GM21717 (cell line): ENCODE data around the gene CBY3.
"Not testable (repeated sequence)": the region's sequence is repeated elsewhere in the genome, so short reads cannot be mapped to it uniquely, and the experiment has no call there.

Experiments used
- ATAC-seq: cut with Tn5 transposase; IDR thresholded peaks from one replicate; pipeline ENCODE4 v1.9.1; 2021; ENCODE audit warnings: mild to moderate bottlenecking, moderate library complexity; ENCODE audit not compliant: unreplicated experiment

The CBY3 gene

DNA sequence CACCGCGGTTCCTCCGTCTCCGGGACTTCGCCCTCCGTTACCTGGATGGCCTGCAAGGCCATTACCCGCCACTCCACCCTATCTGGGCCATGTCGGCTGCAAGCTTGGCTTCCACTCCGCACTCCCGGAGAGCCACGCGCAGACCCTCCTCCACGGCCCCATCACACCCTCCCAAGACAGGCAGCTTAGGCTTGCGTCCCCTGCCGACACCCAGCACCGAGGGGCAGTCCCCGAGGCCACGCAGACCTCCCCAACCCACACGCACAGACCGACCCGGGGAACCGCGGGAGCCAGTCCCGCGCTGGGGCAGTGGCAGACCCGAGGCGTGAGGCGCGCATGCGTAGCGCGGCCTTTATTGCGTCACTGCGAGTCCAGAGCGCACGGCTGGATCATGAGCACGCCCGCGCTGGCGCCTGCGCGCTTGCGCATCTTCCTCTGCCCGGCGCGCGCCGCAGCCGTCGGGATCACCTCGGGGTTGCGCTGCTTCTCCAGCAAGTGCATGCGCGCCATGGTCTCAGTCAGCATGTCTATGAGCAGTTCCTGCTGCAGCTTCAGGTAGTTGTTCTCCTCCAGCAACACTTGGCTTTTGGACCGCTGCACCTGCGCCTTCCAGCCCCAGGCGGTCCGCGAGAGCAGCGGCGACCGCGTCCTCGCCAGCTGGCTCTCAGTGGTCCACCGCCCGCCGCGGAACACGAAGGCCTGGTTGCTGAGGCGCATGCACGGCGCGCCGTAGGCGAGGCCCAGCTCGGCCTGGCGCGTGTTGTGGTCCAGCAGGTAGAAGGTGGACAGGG lies 2.4 kb downstream of the CBY3 start:
- ATAC-seq = peak; percentile 83

DNA sequence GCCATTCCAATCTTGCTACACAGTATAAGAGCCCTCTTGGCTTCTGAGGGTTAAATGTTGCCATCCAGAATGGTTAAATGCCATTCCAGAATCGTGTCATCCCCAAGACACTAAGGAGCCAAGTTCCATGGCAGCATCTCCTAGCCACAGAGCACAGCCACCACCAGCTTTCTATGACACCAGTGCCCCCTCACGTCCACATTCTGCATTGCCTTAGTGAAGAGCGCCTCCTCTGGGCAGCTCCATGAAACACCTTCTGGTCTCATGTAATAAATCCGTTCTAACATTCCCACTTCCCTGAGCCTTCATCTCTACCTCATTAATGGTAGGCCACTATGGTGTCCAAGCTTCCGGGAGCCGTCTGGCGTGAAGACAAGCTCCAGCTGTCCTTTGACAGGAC lies 12.4 kb downstream of the CBY3 start:
- ATAC-seq = peak; percentile 64

DNA sequence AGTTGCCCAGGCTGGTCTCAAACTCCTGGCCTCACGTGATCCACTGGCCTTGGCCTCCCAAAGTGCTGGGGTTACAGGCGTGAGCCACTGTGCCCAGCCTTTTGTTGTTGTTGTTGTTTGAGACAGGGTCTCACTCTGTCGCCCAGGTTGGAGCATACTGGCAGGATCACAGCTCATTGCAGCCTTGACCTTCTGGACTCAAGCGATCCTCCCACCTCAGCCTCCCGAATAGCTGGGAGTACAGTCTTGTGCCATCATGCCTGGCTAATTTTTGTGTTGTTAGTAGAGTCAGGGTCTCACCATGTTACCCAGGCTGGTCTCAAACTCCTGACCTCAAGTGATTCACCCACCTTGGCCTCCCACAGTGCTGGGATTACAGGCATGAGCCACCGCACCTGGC lies 19.2 kb downstream of the CBY3 start:
- not testable (repeated sequence) for ATAC-seq

DNA sequence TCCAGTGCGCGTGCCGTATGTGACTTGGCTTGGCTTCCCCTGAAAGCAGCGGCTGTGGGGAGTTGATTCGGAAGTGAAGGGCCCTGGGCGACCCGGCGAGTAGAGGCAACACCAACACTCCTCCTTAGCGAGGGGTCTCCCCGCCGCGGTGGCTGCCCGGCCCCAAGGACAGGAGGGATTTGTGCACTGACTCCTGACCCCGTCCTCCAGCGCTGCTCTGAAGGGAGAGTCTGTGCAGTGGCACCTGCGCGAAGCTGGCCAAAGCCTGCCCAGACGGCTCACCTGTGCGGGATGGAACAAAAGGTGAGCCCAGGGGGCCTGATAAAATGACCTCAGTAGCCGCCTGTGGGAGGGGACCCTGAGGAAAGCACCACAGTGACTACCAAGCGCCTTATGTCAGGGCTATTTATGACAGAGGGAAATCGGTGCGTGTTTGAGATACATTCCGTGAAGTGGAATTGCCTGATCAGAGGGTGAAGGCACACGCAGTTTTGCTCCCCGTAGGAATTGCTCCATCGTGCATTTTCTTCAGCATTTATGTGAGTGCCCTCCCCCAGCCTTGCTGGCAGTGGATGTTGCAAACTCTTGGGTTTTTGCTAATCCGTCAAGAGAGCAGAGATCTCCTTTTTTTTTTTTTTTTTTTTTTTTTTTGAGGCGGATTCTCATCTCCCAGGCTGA lies 22.5 kb downstream of the CBY3 start:
- peak; percentile 59 for ATAC-seq

DNA sequence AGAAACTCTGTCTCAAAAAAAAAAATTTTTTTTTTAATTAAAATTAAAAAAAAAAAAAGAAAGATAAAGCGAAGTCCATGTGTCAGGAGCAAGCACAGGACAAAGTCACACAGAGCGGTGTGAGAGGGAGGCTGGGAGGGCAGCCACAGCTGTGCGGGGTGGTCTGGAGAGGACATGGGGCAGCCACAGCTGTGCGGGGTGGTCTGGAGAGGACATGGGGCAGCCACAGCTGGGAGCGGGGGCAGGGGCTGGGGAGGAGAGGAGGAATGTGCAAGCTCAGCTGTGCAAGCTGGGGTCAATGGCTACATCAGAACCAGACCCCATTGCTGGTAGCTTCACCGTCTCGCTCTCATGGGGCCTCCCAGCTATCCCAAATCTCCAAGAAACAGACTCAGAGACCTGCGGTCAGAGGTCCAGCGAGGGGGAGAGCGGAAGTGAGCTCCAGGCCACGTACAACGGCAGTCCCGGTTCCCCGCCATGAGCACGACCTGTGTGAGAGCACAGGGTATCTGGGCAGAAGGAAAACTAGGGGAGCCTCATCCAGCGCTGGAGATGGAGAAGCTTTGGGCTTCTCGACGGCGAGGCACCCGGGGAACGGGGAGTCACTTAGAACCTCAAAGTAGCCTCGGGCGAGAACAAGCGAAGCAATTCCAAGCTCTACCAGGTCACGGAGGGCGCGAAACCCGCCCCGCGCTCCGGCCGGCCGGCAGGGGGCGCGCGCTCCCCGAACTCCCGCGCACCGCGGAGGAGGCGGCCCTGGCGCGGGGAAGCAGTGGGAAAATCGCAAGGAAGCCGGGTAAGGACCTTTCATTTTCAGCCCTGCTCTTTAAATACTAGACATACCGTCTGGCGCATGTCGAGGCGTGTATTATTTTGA lies 23.3 kb downstream of the CBY3 start:
- ATAC-seq = peak; percentile 91

DNA sequence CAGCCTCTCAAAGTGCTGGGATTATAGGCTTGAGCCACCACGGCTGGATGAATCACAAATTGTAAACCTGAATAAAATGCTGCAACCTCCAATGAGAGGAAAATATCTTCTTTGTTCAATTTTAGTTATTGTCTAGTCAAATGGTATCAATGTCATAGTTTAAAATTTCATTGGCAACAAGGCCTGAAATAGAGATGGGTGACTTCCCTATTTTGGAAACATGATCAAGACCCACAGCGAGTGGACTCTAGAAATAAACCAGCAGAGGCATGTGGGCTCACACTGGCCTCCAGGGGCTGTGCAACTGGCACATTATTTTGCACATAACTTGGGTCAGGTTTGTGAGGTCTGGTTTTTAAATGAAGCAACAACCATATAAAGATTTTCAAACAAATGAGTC lies 27.7 kb downstream of the CBY3 start:
- ATAC-seq = not testable (repeated sequence)

DNA sequence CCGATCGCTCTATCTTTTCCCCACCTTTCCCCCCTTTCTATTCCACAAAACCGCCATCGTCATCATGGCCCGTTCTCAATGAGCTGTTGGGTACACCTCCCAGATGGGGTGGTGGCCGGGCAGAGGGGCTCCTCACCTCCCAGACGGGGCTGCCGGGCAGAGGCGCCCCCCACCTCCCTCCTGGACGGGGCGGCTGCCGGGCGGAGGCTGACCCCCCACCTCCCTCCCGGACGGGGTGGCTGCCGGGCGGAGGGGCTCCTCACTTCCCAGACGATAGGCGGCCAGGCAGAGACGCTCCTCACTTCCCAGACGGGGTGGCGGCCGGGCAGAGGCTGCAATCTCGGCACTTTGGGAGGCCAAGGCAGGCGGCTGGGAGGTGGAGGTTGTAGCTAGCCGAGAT lies 30.6 kb downstream of the CBY3 start:
- ATAC-seq = not testable (repeated sequence)

DNA sequence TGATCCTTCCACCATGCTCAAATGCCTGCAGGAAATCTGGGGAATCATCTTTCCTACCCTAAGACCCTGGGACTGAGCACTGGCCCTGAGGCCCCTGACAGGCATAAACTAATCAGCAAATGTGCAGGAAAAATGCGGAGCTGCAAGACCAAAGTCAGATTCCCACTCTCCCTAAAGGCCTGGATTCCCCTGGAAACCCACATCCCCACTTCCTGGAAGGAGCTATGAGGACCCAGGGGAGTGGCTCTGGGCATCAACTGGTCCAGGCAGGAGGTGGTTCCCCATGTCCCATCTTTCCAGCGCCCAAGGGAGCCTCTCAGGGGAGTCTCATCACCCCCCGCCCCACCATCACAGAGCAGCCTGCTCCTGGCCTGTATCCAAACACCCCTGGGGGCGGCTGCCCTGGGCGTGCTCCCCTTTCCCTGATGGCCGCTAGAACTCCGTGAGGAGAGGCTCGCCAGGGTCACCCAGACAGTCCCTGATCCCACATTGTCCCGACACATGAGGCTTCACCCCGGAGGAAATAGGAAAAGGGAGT lies 31.6 kb downstream of the CBY3 start:
- ATAC-seq = not testable (repeated sequence)

DNA sequence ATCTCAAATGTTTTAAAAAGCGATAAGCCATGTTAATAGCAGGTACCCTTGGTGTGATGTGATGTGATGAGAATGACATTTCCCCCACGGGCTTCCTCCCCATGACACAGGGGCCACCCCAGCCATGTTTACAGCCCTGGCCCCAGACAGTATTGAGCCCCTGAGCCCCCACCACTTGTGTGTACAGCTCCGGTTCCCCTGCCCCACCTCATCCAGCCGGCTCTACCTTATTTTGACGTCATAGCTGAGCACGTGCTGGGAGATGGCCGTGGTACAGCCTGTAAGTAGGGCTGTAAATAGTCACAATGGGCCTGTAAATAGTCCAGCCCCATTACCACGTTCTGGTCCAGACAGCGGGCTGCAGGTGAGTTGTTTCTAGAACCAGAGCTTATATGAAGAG lies 32.4 kb downstream of the CBY3 start:
- ATAC-seq = no peak

DNA sequence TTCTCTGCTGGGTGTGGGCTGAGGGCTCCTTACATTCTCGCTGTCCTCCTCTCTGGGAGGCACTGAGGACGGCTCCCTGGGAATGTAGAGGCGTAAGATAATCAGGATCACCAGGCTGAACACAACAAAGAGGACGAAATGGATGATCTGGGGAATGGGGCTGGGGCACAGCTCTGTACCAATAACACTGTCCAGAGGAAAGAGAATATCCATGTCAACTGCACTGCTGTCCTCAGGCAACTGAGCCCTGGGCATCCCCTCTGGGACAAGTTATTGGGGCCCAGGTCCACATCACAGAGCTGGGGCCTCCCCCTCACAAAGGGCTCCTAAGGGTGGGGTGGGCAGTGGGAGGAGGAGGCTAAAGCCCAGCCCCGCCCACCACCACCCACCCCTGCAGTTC lies 36.1 kb downstream of the CBY3 start:
- not testable (repeated sequence) for ATAC-seq

DNA sequence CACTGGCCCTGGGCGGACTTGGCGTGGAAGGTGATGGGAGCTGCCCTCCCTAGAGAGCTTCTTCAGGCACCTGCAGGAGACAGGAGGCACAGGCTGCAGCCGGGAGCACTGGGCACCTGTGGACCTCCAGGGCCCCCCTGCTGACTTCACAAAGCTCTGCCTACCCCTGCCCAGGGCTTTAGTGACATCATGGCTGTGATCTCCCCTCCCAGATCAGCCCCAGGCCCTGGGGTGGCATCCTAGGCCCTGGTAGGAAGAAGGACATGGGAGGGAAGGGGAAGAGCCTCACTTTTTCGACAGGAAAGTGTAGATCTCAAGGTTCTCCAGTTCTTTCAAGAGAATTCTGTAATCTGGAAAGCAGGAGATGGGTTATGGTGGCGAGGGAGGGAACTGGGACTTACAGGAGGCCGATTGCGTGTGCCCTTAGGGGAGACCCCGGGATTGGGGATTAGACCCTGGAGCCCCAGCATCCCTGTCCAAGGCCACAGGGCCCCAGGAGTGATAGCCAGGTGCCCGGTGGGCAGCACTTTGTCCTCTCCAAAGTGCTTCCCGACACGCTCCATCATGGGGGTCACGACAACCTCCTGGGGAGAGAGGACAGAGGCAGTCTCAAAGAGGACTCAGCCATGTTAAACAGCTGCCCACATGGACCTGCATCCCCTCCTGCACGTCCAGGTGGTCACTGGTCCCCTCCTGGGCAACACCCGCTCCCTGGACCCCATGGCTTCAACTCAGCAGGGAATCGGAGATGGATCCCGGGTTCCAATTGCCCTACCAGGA lies 37.5 kb downstream of the CBY3 start:
- ATAC-seq = not testable (repeated sequence)

DNA sequence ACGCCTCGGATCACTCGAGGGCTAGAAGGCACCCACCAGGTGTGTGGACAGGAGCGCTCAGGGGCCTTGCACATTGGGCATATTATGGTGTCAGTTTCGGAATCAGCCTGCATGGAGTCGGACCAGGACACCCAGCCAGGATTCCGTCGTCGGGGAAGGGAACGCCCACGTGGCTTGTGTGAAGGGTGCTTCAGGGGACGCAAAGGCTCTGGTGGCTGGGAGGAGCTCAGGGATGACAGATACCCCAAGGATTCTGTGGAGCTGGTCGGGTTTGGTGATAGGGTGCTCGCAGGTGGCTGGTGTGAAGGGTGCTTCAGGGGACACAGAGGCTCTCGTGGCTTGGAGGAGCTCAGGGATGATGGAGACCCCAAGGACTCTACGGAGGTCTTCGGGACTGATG lies 38.2 kb downstream of the CBY3 start:
- not testable (repeated sequence) for ATAC-seq

DNA sequence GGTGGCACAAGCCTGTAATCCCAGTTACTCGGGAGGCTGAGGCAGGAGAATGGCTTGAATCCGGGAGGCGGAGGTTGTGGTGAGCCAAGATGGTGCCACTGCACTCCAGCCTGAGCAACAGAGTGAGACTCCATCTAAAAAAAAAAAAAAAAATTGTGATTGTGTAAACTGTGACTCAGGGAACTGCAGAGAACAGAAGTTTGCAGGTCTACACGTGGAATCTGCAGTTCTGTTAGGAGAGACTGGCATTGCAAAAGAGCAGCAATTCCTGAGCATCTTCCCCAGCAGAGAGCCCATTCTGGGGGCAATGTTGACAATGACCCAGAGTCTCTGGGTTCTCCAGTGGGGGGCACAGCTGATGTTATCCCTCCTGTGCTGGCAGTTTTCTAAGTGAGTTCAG lies 39.1 kb downstream of the CBY3 start:
- ATAC-seq = not testable (repeated sequence)

DNA sequence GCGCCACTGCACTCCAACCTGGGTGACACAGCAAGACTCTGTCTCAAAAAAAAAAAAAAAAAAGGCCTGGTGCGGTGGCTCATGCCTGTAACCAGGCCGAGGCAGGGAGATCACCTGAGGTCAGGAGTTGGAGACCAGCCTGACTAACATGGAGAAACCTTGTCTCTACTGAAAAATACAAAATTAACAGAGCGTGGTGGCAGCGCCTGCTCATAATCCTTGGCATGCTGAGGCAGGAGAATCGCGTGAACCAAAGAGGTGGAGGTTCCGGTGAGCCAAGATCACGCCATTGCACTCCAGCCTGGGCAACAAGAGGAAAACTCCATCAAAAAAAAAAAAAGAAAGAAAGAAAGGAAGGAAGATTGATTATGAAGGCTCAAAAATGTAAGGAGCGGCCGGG lies 41.5 kb downstream of the CBY3 start:
- not testable (repeated sequence) for ATAC-seq

DNA sequence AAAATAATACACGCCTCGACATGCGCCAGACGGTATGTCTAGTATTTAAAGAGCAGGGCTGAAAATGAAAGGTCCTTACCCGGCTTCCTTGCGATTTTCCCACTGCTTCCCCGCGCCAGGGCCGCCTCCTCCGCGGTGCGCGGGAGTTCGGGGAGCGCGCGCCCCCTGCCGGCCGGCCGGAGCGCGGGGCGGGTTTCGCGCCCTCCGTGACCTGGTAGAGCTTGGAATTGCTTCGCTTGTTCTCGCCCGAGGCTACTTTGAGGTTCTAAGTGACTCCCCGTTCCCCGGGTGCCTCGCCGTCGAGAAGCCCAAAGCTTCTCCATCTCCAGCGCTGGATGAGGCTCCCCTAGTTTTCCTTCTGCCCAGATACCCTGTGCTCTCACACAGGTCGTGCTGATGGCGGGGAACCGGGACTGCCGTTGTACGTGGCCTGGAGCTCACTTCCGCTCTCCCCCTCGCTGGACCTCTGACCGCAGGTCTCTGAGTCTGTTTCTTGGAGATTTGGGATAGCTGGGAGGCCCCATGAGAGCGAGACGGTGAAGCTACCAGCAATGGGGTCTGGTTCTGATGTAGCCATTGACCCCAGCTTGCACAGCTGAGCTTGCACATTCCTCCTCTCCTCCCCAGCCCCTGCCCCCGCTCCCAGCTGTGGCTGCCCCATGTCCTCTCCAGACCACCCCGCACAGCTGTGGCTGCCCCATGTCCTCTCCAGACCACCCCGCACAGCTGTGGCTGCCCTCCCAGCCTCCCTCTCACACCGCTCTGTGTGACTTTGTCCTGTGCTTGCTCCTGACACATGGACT lies 46.3 kb downstream of the CBY3 start:
- peak; percentile 89 for ATAC-seq

DNA sequence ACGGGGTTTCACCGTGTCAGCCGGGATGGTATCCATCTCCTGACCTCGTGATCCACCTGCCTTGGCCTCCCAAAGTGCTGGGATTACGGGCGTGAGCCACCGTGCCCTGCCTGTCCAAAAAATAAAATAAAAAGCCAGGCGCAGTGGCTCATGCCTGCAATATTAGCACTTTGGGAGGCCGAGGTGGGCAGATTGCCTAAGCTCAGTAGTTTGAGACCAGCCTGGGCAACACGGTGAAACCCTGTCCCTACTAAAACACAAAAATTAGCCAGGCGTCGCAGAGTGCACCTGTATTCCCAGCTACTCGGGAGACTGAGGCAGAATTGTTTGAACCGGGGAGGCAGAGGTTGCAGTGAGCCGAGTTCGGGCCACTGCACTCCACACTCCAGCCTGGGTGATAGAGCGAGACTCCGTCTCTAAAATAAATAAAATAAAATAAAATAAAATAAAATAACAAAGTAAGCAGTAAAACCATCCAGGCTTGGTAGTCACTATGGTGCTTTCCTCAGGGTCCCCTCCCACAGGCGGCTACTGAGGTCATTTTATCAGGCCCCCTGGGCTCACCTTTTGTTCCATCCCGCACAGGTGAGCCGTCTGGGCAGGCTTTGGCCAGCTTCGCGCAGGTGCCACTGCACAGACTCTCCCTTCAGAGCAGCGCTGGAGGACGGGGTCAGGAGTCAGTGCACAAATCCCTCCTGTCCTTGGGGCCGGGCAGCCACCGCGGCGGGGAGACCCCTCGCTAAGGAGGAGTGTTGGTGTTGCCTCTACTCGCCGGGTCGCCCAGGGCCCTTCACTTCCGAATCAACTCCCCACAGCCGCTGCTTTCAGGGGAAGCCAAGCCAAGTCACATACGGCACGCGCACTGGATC lies 47.1 kb downstream of the CBY3 start:
- ATAC-seq = peak; percentile 62
